IMR-90 (cell line): Measurements from ENCODE around the gene SEMA4F. TPM values are rescaled to one million over a fixed set of nuclear protein-coding genes. Genes with fewer than 3 reads are reported as not detected.

Source experiments
- ATAC-seq: fragments of 200-7000 bp; cut with Tn5 transposase; 2 replicates; pipeline ENCODE4 v1.9.1; 2020; ENCODE audit warnings: low read depth, mild to moderate bottlenecking, moderate library complexity
- BruUV-seq: library from RNA; stranded (reverse); fragments of 400-500 nt; replicated peaks from 2 replicates; lab custom pipeline; 2021; lab: Mats Ljungman, UMichigan
- CTCF ChIA-PET: fragments of 300-600 bp; formaldehyde crosslinking; extraction: SDS; loops from one replicate; lab custom pipeline; 2021; ENCODE audit warnings: antibody characterized with exemption; lab: Yijun Ruan, JAX
- POLR2A ChIA-PET: fragments of 300-600 bp; sonication (Branson Sonifier 250); formaldehyde crosslinking; loops from one replicate; lab custom pipeline; 2022; ENCODE audit warnings: antibody characterized with exemption; ENCODE audit not compliant: unreplicated experiment; lab: Charles Lee
- DNase-seq: peaks from one replicate; pipeline ENCODE4 v3.0.0; 2013
- H2AFZ ChIP-seq: replicated peaks from 2 replicates; pipeline ENCODE3; 2013; ENCODE audit warnings: low read length, mild to moderate bottlenecking; ENCODE audit not compliant: poor library complexity
- H2AK5ac ChIP-seq: 2 replicates; pipeline ENCODE4 v1.6.1; 2013; ENCODE audit warnings: low read depth, low read length, inconsistent platforms
- H2AK9ac ChIP-seq: replicated peaks from 2 replicates; pipeline ENCODE3; 2013; ENCODE audit warnings: mild to moderate bottlenecking, low read depth, low read length, moderate library complexity; ENCODE audit not compliant: poor library complexity
- H2BK120ac ChIP-seq: 2 replicates; pipeline ENCODE4 v1.6.1; 2013; ENCODE audit warnings: low read depth, low read length, inconsistent platforms
- H2BK15ac ChIP-seq: 3 replicates; pipeline ENCODE4 v1.6.1; 2013; ENCODE audit warnings: low read depth, low read length, inconsistent platforms
- H2BK20ac ChIP-seq: 2 replicates; pipeline ENCODE4 v1.6.1; 2013; ENCODE audit warnings: low read depth, mild to moderate bottlenecking, inconsistent platforms, low read length, moderate library complexity
- H2BK5ac ChIP-seq: 2 replicates; pipeline ENCODE4 v1.6.1; 2013; ENCODE audit warnings: mild to moderate bottlenecking, low read depth, low read length, inconsistent platforms; ENCODE audit not compliant: poor library complexity, severe bottlenecking
- H3K14ac ChIP-seq: replicated peaks from 2 replicates; pipeline ENCODE4 v1.6.1; 2013; ENCODE audit warnings: low read depth, low read length, inconsistent platforms
- H3K18ac ChIP-seq: 2 replicates; pipeline ENCODE4 v1.6.1; 2013; ENCODE audit warnings: low read depth, low read length, control low read depth
- H3K23ac ChIP-seq: 2 replicates; pipeline ENCODE4 v1.6.1; 2013; ENCODE audit warnings: low read depth, low read length, inconsistent platforms
- H3K27ac ChIP-seq: 2 replicates; pipeline ENCODE4 v1.5.1; 2013; ENCODE audit warnings: mild to moderate bottlenecking, control low read depth, low read length; ENCODE audit not compliant: insufficient read depth
- H3K27me3 ChIP-seq: 2 replicates; pipeline ENCODE4 v1.6.1; 2013; ENCODE audit warnings: low read length; ENCODE audit not compliant: control insufficient read depth, insufficient read depth
- H3K36me3 ChIP-seq: 2 replicates; pipeline ENCODE4 v1.6.1; 2013; ENCODE audit warnings: low read length, mixed read lengths; ENCODE audit not compliant: control insufficient read depth, insufficient read depth
- H3K4ac ChIP-seq: 2 replicates; pipeline ENCODE4 v1.6.1; 2013; ENCODE audit warnings: low read depth, low read length, inconsistent platforms
- H3K4me1 ChIP-seq: 2 replicates; pipeline ENCODE4 v1.6.1; 2013; ENCODE audit warnings: low read length, mixed read lengths; ENCODE audit not compliant: control insufficient read depth, insufficient read depth
- H3K4me2 ChIP-seq: 2 replicates; pipeline ENCODE4 v1.6.1; 2013; ENCODE audit warnings: low read depth, mild to moderate bottlenecking, control low read depth, low read length, moderate library complexity
- H3K4me3 ChIP-seq: 2 replicates; pipeline ENCODE4 v1.5.1; 2013; ENCODE audit warnings: low read depth, mild to moderate bottlenecking, control low read depth, low read length, moderate library complexity; ENCODE audit not compliant: insufficient read depth
- H3K56ac ChIP-seq: 2 replicates; pipeline ENCODE4 v1.6.1; 2013; ENCODE audit warnings: low read length, inconsistent platforms; ENCODE audit not compliant: insufficient read depth; ENCODE audit errors: extremely low read depth
- H3K79me1 ChIP-seq, 2 experiments: 2 replicates each; pipeline ENCODE4 v1.6.1; 2013; ENCODE audit warnings: low read length in 2 of 2, inconsistent platforms in 1 of 2, low read depth in 1 of 2
- H3K9ac ChIP-seq: 2 replicates; pipeline ENCODE4 v1.6.1; 2013; ENCODE audit warnings: low read depth, low read length, control low read depth
- H3K9me1 ChIP-seq: 2 replicates; pipeline ENCODE4 v1.6.1; 2013; ENCODE audit warnings: low read length, inconsistent platforms; ENCODE audit not compliant: insufficient read depth
- H3K9me3 ChIP-seq: 2 replicates; pipeline ENCODE4 v1.6.1; 2013; ENCODE audit warnings: low read length; ENCODE audit not compliant: control insufficient read depth, insufficient read depth
- H4K20me1 ChIP-seq: 2 replicates; pipeline ENCODE4 v1.6.1; 2013; ENCODE audit warnings: low read length, inconsistent platforms; ENCODE audit not compliant: insufficient read depth
- H4K5ac ChIP-seq: 2 replicates; pipeline ENCODE4 v1.6.1; 2013; ENCODE audit warnings: mild to moderate bottlenecking, low read depth, low read length, control low read depth
- H4K8ac ChIP-seq, 2 experiments: 2 replicates each; pipeline ENCODE4 v1.6.1; 2013; ENCODE audit warnings: low read depth in 2 of 2, low read length in 2 of 2, control low read depth in 1 of 2, inconsistent platforms in 1 of 2
- H4K91ac ChIP-seq: 2 replicates; pipeline ENCODE4 v1.6.1; 2013; ENCODE audit warnings: low read depth, low read length, inconsistent platforms; ENCODE audit not compliant: insufficient read depth
- CEBPB ChIP-seq: IDR thresholded peaks from 2 replicates; pipeline ENCODE4 v1.6.1; 2012; ENCODE audit warnings: low read depth, low read length, improper control_type of control experiment
- FOS ChIP-seq: fragments of 150-350 bp; IDR thresholded peaks from 2 replicates; pipeline ENCODE4 v1.6.1; 2016; ENCODE audit warnings: low read depth, low read length
- RCOR1 ChIP-seq: IDR thresholded peaks from 2 replicates; pipeline ENCODE4 v1.6.1; 2012; ENCODE audit warnings: mild to moderate bottlenecking, low read length, improper control_type of control experiment; ENCODE audit not compliant: insufficient replicate concordance
- WGBS, 2 experiments: methylation state at CpG; one replicate each; pipeline versions ENCODE4 v1.1.5 to v1.1.7; 2013; ENCODE audit warnings: missing lambda C conversion rate in 2 of 2; ENCODE audit not compliant: insufficient read length in 1 of 2; ENCODE audit errors: extremely low coverage in 2 of 2; 5-methylcytosine and 5-hydroxymethylcytosine counted together
- dilution Hi-C: fragments of 300-500 bp; cut with HindIII; formaldehyde crosslinking; loops from one replicate; pipeline ENCODE4 v1.14.3; 2018; ENCODE audit warnings: low sequenced_read_pairs; ENCODE audit not compliant: unreplicated experiment
- in situ Hi-C: fragments of 300-500 bp; cut with MboI; formaldehyde crosslinking; loops from 3 replicates; pipeline ENCODE4 v1.14.3; 2019; ENCODE audit warnings: low sequenced_read_pairs, inconsistent platforms, mixed read lengths
- intact Hi-C: fragments of 100-400 bp; cut with micrococcal nuclease; formaldehyde crosslinking; loops from 2 replicates; pipeline ENCODE4 v1.10.0; 2022
- polyA plus RNA-seq, 3 experiments: library from polyadenylated mRNA; depleted of rRNA; stranded (reverse); fragments of >200 nt; gene quantifications; 2 replicates each; pipeline ENCODE4 v1.2.3, GENCODE V29; 2012; ENCODE audit warnings: low replicate concordance in 1 of 3
- total RNA-seq: library from RNA; depleted of rRNA; stranded (reverse); fragments of >200 nt; gene quantifications from 2 replicates; pipeline ENCODE4 v1.2.3, GENCODE V29; 2012

SEMA4F gene
- total and polyA plus RNA-seq, 2 of the 4 experiments (the other 2 are of a cell fraction): 4.7 to 7.5 TPM

- no peaks in the 10 kb centered on the region for H4K20me1 ChIP-seq
- H3K56ac ChIP-seq: no peak overlapping the region
- POLR2A ChIA-PET: no interaction called here
- no peak overlapping the region for H2BK15ac ChIP-seq
- H3K23ac ChIP-seq: no peak overlapping the region
- H2BK5ac ChIP-seq: no peak overlapping the region
- no peaks in the 10 kb centered on the region for H3K9me3 ChIP-seq
- no peaks in the 10 kb centered on the region for H3K79me1 ChIP-seq
- no TSS peak for BruUV-seq
- DNase-seq (no peak), ATAC-seq (no peak)
- no peak overlapping the region for H3K9ac ChIP-seq
- H3K4me3 ChIP-seq: no peak overlapping the region
- no peak overlapping the region for H2BK20ac ChIP-seq
- no peak overlapping the region for H3K4ac ChIP-seq
- H3K27ac ChIP-seq: no peak overlapping the region
- H2BK120ac ChIP-seq: no peak overlapping the region
- dilution Hi-C loops (no loop called here), in situ Hi-C loops (no loop called here), intact Hi-C loops (no loop called here)
- H2AFZ ChIP-seq: no peak overlapping the region
- H3K36me3 ChIP-seq: peaks cover 2% of the 10 kb centered on the region; the same call in 1 of the 2 replicates
- no peaks in the 10 kb centered on the region for H3K4me1 ChIP-seq
- CTCF ChIA-PET: no interaction called here
- H4K5ac ChIP-seq: no peak overlapping the region
- H3K9me1 ChIP-seq: no peaks in the 10 kb centered on the region
- no peak overlapping the region for H2AK5ac ChIP-seq
- H3K18ac ChIP-seq: no peak overlapping the region
- no peak overlapping the region for H4K91ac ChIP-seq
- H3K14ac ChIP-seq: no peak overlapping the region
- TF ChIP-seq FOS: no peak
- TF ChIP-seq RCOR1: no peak
- TF ChIP-seq CEBPB: no peak
- H4K8ac ChIP-seq: no peak overlapping the region
- 63% methylated on average over 2 of the region's 7 CpGs; no CpG with 5 or more reads in 1 of the 2 experiments for WGBS, 2 experiments
- peak overlapping the region; percentile 45 for H2AK9ac ChIP-seq
- no peaks in the 10 kb centered on the region for H3K27me3 ChIP-seq
- no peak overlapping the region for H3K4me2 ChIP-seq
Observed at GRCh38 chr2:74670263-74670662, 16.2 kb downstream of the SEMA4F start.
